K562 (cell line): ENCODE results near the gene RAMP2. TPM values are rescaled to one million over a fixed set of nuclear protein-coding genes. Genes with fewer than 3 reads are reported as not detected.

Experiments
- ARID4B ChIP-seq: sonication (generic); formaldehyde crosslinking; IDR thresholded peaks from 2 replicates; pipeline ENCODE4 v1.8.0; 2022; ENCODE audit warnings: mild to moderate bottlenecking, missing genetic modification reagents
- ATF7 ChIP-seq: fragments of 450-650 bp; IDR thresholded peaks from 2 replicates; pipeline ENCODE4 v1.7.1; 2014; ENCODE audit warnings: mild to moderate bottlenecking, moderate library complexity
- CBX3 ChIP-seq, 2 experiments: IDR thresholded peaks; 1 replicate in 1 of 2; 2 replicates in 1 of 2; pipeline ENCODE4 v1.6.1; 2012; ENCODE audit warnings: inconsistent platforms in 2 of 2, low read length in 2 of 2, borderline replicate concordance in 1 of 2, control low read depth in 1 of 2
- CREB1 ChIP-seq, 2 experiments: sonication (generic) in 1 of 2; formaldehyde crosslinking in 1 of 2; IDR thresholded peaks; 2 replicates each; pipeline versions ENCODE4 v1.6.1 to v1.8.0; 2012 to 2022; ENCODE audit warnings: inconsistent platforms in 1 of 2, mild to moderate bottlenecking in 1 of 2, missing genetic modification reagents in 1 of 2, moderate library complexity in 1 of 2
- HCFC1 ChIP-seq: IDR thresholded peaks from 2 replicates; pipeline ENCODE4 v1.6.1; 2012; ENCODE audit warnings: low read depth, low read length, improper control_type of control experiment
- JUND ChIP-seq, 2 experiments: IDR thresholded peaks; 2 replicates in 1 of 2; 3 replicates in 1 of 2; pipeline ENCODE4 v1.6.1; 2011; ENCODE audit warnings: borderline replicate concordance in 2 of 2, low read depth in 2 of 2, low read length in 2 of 2, improper control_type of control experiment in 1 of 2, missing biosample characterization in 1 of 2, missing genetic modification characterization in 1 of 2, missing genetic modification reagents in 1 of 2
- KDM4B ChIP-seq, 2 experiments: fragments of 450-650 bp in 1 of 2; sonication (generic) in 1 of 2; IDR thresholded peaks; 2 replicates each; pipeline ENCODE4 v1.6.1; 2016 to 2017; ENCODE audit warnings: borderline replicate concordance in 2 of 2, antibody characterized with exemption in 1 of 2, low read depth in 1 of 2, mild to moderate bottlenecking in 1 of 2
- NKRF ChIP-seq: fragments of 450-650 bp; IDR thresholded peaks from 2 replicates; pipeline ENCODE4 v1.6.1; 2016; ENCODE audit warnings: borderline replicate concordance
- PREB ChIP-seq: sonication (generic); formaldehyde crosslinking; IDR thresholded peaks from 2 replicates; pipeline ENCODE4 v1.8.1; 2023; ENCODE audit warnings: mild to moderate bottlenecking, missing genetic modification reagents
- SREBF2 ChIP-seq: sonication (generic); formaldehyde crosslinking; IDR thresholded peaks from 2 replicates; pipeline ENCODE4 v1.4.0; 2020; ENCODE audit warnings: mild to moderate bottlenecking, missing genetic modification reagents
- TAF15 ChIP-seq: fragments of 200-400 bp; formaldehyde crosslinking; IDR thresholded peaks from 2 replicates; pipeline ENCODE4 v1.6.1; 2017; ENCODE audit warnings: mild to moderate bottlenecking, low read depth, low read length, moderate library complexity
- TFAP4 ChIP-seq: sonication (generic); formaldehyde crosslinking; IDR thresholded peaks from 2 replicates; pipeline ENCODE4 v1.8.0; 2022; ENCODE audit warnings: missing genetic modification reagents, mild to moderate bottlenecking, moderate library complexity, borderline replicate concordance
- ZNF395 ChIP-seq: fragments of 200-800 bp; sonication (Bioruptor generic); IDR thresholded peaks from 2 replicates; pipeline ENCODE4 v1.6.1; 2017; ENCODE audit warnings: missing genetic modification characterization, missing compliant biosample characterization
- polyA plus RNA-seq, 8 experiments: library from polyadenylated mRNA; depleted of rRNA in 4 of 8; stranded (reverse) in 5 of 8; unstranded in 3 of 8; fragments of >200 nt; fragmentation: Nextera tagmentation in 2 of 8; fragmentation: Illumina TruSeq in 1 of 8; extraction: Ambion mirVana in 2 of 8; extraction: Trizol in 1 of 8; gene quantifications; 2 replicates each; pipeline versions ENCODE4 v1.2.1 to v1.2.3, GENCODE V29; 2011 to 2014; ENCODE audit warnings: inconsistent platforms in 1 of 8, missing spikeins in 1 of 8
- total RNA-seq, 7 experiments: library from RNA; depleted of rRNA in 6 of 7; stranded (reverse); fragments of >200 nt in 6 of 7; fragmentation: Illumina TruSeq in 2 of 7; extraction: Trizol in 2 of 7; gene quantifications; 2 replicates each; pipeline versions ENCODE4 v1.2.1 to v1.2.3, GENCODE V29; 2011 to 2021; ENCODE audit warnings: low replicate concordance in 1 of 7

RAMP2 gene
- total and polyA plus RNA-seq, 9 of the 15 experiments (the other 6 are each of a cell fraction or from before 2014, with no cell fraction given) = not detected

GRCh38 chr17:42798383-42799380, 37.7 kb downstream of the RAMP2 start, which contains the start of the genes CNTD1 and COA3 (continued):
- TF ChIP-seq ATF7 (peak; percentile 60), ZNF395 (CRISPR knock-in tag) (peak; percentile 58; the same call in 1 of the 2 replicates), HCFC1 (peak; percentile 97), ARID4B (CRISPR knock-in tag) (peak; percentile 94), NKRF (peak; percentile 92), JUND (IDR thresholded peaks at IDR 0.05; ENCODE audit: borderline replicate concordance, low read depth, low read length) (peak; percentile 47), JUND (tag; IDR thresholded peaks at IDR 0.05; ENCODE audit: borderline replicate concordance, low read depth, low read length) (no peak; the same call in 2 of the 3 replicates), SREBF2 (CRISPR knock-in tag) (0 out of 2 replicates have a peak, but pooled peaks have one; percentile 55), KDM4B (IDR thresholded peaks at IDR 0.05; ENCODE audit: borderline replicate concordance in 2 of 2, low read depth in 1 of 2) (peak in 1 of 2 experiments; percentile 42; a peak in 1 of 4 replicates), PREB (CRISPR knock-in tag) (0 out of 2 replicates have a peak, but pooled peaks have one; percentile 80), CBX3 (IDR thresholded peaks at IDR 0.05; ENCODE audit: borderline replicate concordance in 1 of 2, low read length in 2 of 2) (peak in 1 of 2 experiments; percentile 78; a peak in 1 of 3 replicates), TAF15 (no peak), CREB1 (IDR thresholded peaks at IDR 0.05) (no peak), CREB1 (CRISPR knock-in tag; IDR thresholded peaks at IDR 0.05) (peak; percentile 54; the same call in 1 of the 2 replicates), TFAP4 (CRISPR knock-in tag) (peak; percentile 74; the same call in 1 of the 2 replicates)
